H1 (cell line): Measurements from ENCODE around the gene CAPS. TPM values are rescaled to one million over a fixed set of nuclear protein-coding genes. Genes with fewer than 3 reads are reported as not detected.

Experiments
- CTBP2 ChIP-seq: IDR thresholded peaks from 2 replicates; pipeline ENCODE4 v1.7.0; 2011; ENCODE audit warnings: borderline replicate concordance, mild to moderate bottlenecking, moderate library complexity, mixed read lengths, low read length; ENCODE audit not compliant: insufficient read depth, insufficient read length
- HDAC6 ChIP-seq: IDR thresholded peaks from one replicate; pipeline ENCODE4 v1.7.1; 2012; ENCODE audit warnings: low read depth, mild to moderate bottlenecking, inconsistent platforms, low read length, moderate library complexity
- MAFK ChIP-seq: IDR thresholded peaks from 2 replicates; pipeline ENCODE4 v1.6.1; 2012; ENCODE audit warnings: low read depth, mild to moderate bottlenecking, improper control_type of control experiment, low read length
- PHF8 ChIP-seq: fragments of 200-600 bp; sonication (generic); conservative IDR thresholded peaks from 2 replicates; pipeline ENCODE4 v1.7.1; 2012; ENCODE audit warnings: low read depth, mild to moderate bottlenecking, inconsistent platforms, low read length, moderate library complexity
- SP4 ChIP-seq: IDR thresholded peaks from 2 replicates; pipeline ENCODE4 v1.6.1; 2012; ENCODE audit warnings: low read length, inconsistent platforms
- TBP ChIP-seq: IDR thresholded peaks from 2 replicates; pipeline ENCODE4 v1.6.1; 2011; ENCODE audit warnings: low read depth, low read length, improper control_type of control experiment
- polyA plus RNA-seq, 7 experiments: library from polyadenylated mRNA; depleted of rRNA in 3 of 7; stranded (reverse) in 5 of 7; unstranded in 2 of 7; fragments of >200 nt in 5 of 7; fragments of 200-250 nt in 2 of 7; gene quantifications; 1 replicate in 5 of 7; 2 replicates in 1 of 7; 4 replicates in 1 of 7; pipeline versions ENCODE4 v1.2.1 to v1.2.3, GENCODE V29; 2011 to 2013; ENCODE audit warnings: missing spikeins in 2 of 7, mixed read lengths in 2 of 7
- total RNA-seq: library from RNA; stranded (reverse); fragmentation: NEBNext Ultra II Directional; extraction: Animal tissue kit (Norgen Biotek cat#: 25700); gene quantifications from 2 replicates; pipeline ENCODE4 v1.2.1, GENCODE V29; 2021

Gene CAPS
- total and polyA plus RNA-seq, 2 of the 8 experiments (the other 6 are each of a cell fraction or from before 2014, with no cell fraction given), result 2.1 to 2.4 TPM

GRCh38 chr19:5921516-5922160, 7.6 kb downstream of the CAPS start (continued):
- no peak for TF ChIP-seq TBP
- no peak for TF ChIP-seq HDAC6
- TF ChIP-seq SP4, result no peak
- no peak for TF ChIP-seq CTBP2
- TF ChIP-seq MAFK, result no peak
- TF ChIP-seq PHF8, result no peak
